Measurements from ENCODE around the gene LYAR.

The LYAR gene, protein sequence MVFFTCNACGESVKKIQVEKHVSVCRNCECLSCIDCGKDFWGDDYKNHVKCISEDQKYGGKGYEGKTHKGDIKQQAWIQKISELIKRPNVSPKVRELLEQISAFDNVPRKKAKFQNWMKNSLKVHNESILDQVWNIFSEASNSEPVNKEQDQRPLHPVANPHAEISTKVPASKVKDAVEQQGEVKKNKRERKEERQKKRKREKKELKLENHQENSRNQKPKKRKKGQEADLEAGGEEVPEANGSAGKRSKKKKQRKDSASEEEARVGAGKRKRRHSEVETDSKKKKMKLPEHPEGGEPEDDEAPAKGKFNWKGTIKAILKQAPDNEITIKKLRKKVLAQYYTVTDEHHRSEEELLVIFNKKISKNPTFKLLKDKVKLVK

DNA sequence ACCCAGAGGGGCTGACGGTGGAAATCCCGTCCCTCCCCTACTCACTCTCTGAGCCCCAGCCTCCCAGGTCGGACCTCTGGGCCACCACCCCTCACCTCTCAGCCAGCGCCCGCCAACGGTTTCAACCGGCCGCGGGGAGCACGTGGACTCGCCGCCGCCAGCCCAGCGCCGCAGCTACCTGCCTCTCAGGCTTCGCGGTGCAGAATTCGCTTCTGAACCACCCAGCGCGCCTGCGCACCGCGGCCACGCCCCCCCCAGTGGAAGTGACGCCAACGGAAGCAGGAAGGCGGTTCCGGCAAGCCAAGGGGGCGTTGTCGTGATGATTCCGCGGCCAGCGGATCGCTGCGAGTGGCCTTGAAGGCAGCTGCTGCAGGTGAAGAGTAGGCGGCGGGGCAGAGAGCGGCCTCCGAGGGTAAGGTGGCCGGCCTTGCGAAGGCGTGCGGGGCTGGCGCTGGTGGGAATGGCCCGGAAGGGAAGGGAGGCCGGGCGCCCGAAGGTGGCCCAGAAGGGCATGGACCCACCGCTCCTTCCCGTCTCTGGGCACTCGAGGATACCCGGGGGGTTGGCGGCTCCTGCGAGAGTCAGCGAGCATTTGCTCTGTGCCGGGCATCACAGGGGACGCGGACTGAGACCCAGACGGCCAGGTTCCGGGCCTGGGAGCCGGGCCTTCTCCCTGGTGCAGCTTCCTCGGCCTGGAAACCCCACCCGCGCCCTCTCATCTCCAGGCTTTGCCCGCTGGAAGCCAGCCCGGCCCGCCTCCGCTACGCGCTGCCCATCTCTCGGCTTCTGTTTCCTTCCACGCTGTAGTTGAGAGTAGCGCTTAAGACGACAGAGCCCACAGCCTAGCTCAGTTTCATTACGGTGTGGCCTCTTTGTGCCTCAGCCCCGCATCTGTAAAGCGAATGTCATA, at the start of gene LYAR, which contains the start of gene ZBTB49:
Gene LYAR, minus strand, starts transcription at position 214 of the 910 bp plus-strand sequence. CDS start 6,412 bp downstream, outside the sequence.
Gene ZBTB49, plus strand, starts transcription at position 311 of the 910 bp plus-strand sequence. CDS start 9,695 bp downstream, outside the sequence.
- DNase-seq (ENCODE audit: low read depth): peak; percentile 91

DNA sequence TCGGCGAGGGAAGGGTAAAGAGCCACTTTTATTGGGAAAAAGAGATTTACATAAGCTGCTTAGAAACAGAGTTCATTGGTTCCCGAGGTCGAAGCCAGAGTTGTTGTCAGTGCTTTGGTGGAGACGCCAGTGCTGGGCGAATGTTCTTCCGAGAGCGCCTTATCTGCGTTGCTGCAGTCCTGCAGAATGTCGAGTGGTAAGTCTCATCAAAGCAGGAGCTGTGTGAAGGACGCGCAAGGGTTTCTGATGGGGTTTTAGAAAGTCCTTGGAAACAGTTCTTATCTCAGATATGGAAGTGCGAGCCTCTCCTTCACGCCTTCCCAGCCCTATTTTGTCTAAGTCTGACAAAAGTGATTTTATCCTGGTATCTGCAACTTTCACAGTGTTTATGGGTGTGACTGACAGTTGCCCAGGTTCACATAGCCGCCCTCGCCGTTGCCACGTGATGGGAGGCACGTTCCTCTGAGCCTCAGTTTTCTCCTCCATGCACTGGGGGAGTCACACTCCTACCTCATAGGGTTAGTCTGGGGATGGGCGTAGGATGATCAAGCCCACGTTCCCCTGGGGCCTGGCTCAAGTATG, 49.6 kb upstream of the LYAR start:
- peak; percentile 14 for DNase-seq (ENCODE audit: low read depth)

DNA sequence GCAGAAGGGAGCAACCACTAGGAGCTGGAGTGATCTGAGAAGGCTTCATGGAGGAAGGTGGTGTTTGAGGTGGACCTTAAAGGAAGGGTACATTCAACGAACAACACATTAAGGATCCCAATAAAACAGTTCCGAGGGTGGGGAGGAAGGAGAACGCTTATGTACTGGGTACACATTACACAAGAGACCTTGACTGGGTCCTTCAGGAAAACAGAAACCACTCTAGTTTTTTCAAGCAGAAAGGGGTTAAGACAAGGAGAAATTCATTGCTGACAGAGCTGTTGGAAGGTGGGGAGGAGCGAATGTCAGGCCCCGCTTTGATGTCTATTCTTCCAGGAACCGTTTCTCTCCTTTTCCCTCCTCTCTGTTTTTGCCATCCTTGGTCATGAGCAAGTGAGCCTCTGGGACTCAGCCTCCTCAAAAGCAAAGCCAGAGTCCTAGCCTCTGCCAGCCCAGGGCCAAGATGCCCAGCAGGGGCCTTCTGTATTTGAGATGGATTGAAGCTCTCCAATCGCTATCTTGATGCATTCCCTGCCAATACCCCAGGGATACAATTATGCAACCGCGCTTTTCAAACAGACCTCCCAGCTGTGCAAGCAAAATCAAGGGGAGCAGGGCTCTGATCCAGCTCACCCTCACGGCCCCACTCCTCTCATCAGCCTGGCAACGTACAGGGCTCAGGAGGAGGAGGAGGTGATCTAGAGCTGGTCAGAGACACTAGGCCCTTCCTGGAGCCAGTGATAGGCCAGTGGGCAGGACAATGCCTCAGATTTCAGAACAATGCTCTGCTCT, 48.5 kb upstream of the LYAR start:
- no peak for DNase-seq (ENCODE audit: low read depth)

DNA sequence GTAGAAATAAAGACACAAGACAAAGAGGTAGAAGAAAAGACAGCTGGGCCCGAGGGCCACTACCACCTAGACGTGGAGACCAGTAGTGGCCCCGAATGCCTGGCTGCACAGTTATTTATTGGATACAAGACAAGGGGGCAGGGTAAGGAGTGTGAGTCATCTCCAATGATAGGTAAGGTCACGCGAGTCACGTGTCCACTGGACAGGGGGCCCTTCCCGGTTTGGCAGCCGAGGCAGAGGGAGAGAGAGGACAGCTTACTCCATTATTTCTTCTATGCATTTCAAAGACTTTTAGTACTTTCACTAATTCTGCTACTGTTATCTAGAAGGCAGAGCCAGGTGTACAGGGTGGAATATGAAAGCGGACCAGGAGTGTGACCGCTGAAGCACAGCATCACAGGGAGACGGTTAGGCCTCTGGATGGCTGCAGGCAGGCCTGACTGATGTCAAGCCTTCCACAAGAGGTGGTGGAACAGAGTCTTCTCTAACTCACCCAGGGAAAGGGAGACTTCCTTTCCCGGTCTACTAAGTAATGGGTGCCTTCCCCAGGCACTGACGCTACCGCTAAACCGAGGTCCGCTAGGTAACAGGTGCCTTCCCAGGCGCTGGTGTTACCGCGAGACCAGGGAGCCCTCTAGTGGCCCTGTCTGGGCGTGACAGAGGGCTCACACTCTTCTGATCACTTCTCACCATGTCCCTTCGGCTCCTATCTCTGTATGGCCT, 45.0 kb upstream of the LYAR start:
- DNase-seq (ENCODE audit: low read depth): peak; percentile 35

DNA sequence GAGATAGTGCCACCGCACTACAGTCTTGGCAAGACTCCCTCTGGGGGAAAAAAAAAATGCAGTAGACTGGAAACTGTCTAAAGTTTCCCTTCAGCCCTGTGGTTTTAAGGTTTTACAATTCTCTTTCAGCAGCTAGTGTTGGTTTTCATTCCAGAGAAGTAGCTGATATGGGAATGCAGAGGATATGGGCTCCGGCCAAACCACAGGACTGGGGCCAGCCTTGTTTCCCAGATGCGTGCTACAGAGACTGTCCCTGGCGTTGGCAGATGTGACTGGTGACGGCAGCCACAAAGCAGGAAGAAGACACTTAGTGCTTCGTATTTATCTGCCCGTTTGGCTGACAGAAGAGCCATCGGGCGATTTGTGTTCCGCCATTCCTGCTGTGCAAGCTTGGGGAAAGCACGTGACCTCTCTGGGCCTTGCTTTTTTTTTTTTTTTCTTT, 43.3 kb upstream of the LYAR start:
- DNase-seq (ENCODE audit: low read depth): peak; percentile 58

DNA sequence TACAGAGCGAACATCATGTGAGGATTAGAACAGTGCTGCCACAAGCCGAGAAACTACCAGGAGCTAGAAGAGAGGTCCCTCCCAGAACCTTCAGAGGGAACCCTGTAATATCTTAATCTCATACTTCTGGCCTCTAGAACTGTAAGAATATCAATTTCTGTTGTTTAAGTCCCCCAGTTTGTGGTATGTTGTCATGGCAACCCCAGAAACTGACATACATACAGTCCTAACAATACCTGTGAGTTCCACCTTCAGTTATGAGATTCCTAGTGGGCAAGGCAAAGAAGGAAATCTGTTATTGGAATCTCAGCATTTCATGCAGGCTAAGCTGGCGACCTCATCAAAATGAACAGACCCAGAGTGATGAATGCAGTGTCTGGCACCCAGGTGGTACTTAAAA, 42.6 kb upstream of the LYAR start:
- no peak for DNase-seq (ENCODE audit: low read depth)

DNA sequence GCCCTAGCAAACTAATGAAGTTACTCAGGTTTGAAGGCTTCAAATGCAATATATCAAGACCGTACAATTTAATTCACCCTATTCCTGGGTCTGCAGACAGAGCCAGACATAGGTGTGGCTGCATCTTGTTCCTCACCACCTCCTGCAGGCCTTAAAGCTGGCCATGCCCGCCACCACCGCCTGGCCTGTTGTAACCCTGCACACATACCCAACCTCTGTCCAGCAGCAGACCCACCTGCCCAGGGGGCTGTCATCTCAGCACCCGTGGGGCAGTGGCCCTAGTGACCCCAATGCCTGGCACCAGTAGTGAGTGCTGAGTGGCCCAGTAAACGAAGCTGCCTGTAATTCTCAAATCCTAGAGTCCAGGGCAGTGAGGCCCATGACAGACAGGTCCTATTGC, 40.8 kb upstream of the LYAR start:
- no peak for DNase-seq (ENCODE audit: low read depth)

DNA sequence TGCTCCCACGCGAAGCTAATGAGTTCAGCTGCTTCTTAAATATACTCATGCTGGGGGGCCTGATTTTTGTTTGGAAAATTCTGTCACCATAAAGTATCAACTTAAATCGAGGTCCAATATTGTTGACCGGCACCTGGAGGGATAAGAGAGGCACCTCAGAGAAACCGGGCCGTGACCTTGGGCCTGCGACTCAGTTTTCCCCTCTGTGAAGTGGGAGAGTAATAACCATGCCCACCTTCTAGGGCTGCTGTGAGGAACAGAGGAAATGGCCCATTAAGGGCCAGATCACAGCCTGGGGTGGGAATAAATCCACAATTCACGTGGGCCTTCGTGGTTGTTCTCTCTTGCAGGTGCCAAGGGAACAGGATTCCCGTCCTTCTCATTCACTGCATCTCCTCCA, 39.5 kb upstream of the LYAR start:
- DNase-seq (ENCODE audit: low read depth): no peak

DNA sequence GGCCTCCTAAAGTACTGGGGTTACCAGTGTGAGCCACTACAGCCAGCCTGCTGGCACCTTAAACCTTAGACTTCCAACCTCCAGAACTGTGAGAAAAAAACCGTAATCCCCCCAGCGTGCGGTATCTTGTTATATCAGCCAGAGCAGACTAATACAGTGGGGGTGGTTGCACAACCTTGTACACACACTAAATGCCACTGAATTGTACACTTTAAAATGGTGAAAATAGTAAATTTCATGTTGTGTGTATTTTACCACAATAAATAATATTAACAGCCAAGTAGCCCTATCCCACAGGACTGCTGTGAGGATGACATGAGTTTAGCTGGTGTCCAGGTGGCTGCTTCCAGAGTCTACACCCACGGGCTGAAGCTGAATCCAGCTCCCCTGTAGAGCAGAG, 38.9 kb upstream of the LYAR start:
- DNase-seq (ENCODE audit: low read depth): no peak

DNA sequence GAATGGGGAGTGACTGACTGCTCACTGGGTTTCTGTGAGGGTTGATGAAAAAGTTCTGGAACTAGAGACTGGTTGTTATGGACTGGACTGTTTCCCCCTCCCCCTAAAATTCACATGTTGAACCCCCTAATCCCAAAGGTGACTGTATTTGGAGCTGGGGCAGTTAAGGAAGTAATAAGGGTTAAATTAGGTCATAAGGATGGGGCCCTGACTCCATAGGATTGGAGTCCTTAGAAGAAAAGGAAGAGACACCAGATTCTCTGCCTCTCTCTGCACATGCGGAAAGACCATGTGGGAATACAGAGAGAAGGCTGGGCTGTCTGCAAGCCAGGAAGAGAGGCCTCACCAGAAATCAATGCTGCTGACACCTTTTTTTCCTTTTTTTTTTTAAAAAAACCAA, 38.3 kb upstream of the LYAR start:
- DNase-seq (ENCODE audit: low read depth): no peak

DNA sequence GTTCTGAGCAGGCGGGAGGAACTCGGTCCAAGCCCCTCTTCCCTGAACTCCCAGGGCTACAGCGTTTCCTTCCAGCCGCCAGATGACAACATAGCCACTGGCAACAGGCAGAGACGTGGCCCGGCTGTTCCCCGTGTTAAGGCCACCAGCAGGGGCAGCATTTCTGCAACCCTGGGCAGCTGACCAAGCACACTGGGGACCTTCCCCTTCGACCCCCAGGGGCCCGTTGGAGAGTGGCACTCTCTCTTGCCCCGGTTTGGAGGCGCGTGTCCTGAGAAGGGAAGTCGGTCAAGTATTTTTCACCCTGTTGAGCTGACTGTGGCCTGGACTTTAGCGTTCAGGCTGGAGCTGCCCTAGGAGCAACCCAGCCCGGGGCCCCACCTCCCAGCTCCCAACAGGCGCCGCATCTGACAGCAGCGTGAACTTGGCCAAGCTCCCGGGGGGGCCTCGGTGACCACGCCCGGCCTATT, 37.7 kb upstream of the LYAR start:
- peak; percentile 28 for DNase-seq (ENCODE audit: low read depth)

DNA sequence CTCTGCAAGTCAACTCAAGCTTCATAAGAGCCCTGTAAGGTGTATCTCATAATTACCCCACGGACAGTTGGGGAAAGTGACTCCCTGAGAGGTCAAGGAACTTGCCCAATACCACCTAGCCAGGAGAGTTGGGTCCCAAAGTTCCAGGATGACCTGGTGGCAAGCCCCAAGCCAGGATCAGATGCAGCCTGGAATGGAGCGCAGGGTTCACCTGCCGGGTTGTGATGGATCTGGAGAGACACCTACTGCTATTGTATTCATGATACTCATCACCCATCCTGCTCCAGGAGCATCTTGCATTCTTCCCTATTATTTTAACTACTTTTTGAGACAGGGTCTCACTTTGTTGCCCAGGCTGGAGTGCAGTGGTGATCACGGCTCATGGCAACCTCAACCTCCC, 36.2 kb upstream of the LYAR start:
- DNase-seq (ENCODE audit: low read depth): no peak

DNA sequence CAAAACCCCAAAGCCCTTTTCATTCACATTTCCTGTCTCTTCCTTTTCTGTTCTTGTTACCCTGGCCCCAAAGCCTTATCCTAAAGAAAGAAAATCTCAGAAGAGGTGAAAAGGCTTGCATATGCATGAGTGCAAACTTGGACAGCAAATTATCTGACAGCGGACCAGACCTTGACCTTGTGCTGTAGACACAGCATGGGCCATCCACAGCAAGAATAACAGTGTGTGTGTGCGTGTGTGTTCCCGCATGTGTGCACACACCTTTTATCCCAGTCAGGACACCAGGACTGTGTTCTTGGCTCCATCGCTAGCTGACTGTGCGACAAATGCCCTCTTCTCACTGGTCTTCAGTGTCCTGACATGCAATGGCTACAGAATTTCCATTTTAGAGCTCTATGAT, 35.4 kb upstream of the LYAR start:
- no peak for DNase-seq (ENCODE audit: low read depth)

DNA sequence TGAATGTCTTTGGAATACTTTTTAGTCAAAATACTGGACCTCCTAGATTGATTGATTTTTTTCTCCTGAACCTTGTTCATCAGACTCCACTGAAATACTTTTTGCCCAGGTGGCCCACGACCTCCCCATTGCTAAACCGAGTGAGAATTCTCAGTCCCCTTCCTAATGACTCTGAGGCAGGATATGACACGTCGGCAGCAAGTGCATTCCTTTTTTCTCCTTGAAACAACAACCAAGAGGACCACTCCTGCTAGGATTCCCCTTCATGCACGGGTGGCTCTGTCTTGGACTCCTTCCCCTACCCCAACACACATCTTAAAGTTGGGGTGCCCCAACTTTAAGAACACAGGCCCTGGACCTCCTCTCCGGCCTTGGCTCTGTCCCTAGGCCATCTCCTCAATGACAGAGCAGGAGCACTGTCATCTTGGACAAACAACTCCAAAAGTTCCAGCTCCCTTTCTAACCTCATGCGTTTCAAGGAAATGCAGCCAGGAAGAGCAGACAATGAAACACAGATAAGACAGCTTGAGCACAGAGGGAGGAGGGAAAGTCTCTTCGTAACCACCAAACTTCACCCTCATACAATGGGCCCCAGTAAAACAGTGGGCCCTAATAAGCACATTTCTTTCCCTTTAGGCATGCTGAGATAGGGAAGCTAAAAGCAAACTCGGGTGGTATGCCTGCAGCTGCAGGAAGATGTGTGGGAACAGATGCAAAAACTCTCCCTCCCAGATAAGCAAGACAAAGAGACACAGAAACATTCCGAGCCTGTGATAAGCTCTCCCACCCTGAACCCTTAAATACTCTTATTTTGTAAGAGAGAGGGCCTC, 34.0 kb upstream of the LYAR start:
- DNase-seq (ENCODE audit: low read depth): no peak

DNA sequence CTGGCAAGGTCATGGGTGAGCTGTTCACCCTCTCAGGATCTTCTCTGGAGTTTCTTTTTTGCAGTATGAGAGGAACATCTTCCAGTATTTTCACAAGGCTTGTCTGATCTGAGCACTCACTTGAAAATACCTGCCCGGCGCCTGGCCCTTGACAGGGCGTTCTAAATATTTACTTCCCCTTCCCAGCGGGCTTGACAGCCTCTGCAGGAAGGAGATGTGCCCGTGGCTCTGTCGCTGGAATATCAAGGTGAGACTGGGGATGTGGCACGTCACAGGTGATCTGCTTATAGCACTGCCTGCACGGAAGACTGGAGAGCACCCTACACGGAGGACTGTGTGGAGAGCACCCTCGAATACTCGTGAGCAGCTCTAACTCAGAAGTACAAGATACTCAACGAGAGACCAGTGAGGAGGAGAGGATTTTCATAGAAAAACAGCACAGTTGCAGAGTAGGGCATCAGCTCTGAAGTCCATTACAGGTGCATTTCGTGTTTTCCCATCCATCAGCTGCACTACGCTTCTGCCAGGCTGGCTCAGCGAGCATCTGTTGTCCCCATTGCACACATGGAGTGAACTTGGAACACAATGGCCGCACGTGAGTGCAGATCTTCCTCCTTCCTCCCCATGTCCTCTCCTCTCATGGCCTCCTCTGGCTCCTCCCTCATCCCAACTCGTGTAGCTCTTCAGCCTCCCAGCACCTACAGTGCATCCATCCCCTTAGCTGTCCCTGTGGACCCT, 32.2 kb upstream of the LYAR start:
- DNase-seq (ENCODE audit: low read depth): no peak

DNA sequence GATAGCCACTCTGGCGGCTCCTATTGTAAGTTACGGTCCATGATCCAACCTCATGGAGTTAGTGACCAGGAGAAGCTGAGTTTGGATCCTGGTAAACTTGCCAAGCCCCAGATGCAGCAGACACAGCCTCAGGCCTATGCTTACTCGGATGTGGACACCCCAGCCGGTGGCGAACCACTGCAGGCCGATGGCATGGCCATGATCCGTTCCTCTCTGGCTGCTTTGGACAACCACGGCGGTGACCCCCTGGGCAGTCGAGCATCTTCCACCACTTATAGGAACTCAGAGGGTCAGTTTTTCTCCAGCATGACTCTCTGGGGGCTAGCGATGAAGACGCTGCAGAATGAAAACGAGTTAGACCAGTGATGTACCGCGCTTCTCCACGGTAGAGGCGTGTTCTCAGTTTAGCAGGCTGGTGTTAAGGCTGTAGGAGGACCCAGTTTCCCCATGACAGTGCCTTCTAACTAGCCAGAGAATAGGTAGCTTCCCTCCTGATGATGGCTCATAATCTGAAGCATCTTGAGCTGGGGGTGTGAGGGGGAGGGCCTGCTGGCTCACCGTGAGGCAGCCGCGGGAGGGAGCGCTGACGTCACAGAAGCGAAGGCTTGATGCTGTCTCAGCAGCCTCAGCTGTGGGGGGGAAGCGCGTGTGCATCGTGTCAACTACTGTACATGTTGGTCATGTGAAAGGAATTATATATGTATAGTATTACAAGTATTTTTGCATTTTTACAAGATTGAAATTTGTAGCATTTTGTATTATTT, 31.2 kb upstream of the LYAR start:
- no peak for DNase-seq (ENCODE audit: low read depth)

DNA sequence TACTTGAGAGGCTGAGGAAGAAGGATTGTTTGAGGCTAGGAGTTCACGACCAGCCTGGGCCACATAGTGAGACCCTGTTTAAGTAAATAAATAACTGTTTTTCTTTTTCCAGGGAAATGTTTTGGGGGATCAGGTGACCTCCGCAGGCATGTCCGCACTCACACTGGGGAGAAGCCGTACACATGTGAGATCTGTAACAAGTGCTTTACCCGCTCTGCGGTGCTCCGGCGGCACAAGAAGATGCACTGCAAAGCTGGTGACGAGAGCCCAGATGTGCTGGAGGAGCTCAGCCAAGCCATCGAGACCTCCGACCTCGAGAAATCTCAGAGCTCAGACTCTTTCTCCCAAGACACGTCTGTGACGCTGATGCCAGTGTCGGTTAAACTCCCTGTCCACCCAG, 30.6 kb upstream of the LYAR start:
- DNase-seq (ENCODE audit: low read depth): no peak

DNA sequence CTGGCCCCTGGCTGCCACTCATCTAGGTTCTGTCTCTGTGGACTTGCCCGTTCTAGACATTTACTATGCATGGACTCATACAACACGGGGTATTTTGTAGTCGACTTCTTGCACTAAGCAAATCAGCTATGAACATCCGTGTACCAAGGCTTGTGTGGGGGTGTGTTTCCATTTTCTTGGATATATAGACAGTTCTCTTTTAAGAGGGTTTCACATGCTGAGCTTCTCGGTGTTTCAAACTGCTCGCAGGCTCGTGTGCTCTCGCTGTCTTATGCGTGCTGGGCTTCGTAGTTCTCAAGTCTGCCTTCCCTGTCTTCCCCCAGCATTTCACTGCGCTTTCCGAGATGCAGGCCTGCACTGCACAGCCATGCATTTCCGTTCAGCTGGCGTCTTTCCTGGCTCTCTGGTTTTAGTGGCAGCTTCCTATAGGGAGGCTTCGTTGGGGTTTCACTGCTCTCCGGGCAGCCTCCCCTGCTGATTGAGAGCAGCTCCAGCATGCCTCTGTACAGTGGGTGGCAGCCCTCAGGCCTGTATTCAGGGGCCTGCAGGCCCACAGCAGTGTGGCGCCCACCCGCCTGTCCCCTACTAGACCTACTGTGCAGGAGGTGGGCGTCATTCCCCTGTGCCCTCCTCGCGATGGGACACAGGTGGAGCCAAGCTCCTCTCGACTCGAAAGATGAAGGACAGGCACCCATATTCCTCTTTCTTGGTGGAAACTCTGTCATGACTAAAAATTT, 27.7 kb upstream of the LYAR start:
- no peak for DNase-seq (ENCODE audit: low read depth)
